ENCODE results near the gene TMEM80. TPM values are rescaled to one million over a fixed set of nuclear protein-coding genes. Genes with fewer than 3 reads are reported as not detected.

TMEM80 gene
- total and polyA plus RNA-seq, 9 of the 15 experiments (the other 6 are each of a cell fraction or from before 2014, with no cell fraction given) = 5.1 to 30.1 (median 12.4) TPM

DNA sequence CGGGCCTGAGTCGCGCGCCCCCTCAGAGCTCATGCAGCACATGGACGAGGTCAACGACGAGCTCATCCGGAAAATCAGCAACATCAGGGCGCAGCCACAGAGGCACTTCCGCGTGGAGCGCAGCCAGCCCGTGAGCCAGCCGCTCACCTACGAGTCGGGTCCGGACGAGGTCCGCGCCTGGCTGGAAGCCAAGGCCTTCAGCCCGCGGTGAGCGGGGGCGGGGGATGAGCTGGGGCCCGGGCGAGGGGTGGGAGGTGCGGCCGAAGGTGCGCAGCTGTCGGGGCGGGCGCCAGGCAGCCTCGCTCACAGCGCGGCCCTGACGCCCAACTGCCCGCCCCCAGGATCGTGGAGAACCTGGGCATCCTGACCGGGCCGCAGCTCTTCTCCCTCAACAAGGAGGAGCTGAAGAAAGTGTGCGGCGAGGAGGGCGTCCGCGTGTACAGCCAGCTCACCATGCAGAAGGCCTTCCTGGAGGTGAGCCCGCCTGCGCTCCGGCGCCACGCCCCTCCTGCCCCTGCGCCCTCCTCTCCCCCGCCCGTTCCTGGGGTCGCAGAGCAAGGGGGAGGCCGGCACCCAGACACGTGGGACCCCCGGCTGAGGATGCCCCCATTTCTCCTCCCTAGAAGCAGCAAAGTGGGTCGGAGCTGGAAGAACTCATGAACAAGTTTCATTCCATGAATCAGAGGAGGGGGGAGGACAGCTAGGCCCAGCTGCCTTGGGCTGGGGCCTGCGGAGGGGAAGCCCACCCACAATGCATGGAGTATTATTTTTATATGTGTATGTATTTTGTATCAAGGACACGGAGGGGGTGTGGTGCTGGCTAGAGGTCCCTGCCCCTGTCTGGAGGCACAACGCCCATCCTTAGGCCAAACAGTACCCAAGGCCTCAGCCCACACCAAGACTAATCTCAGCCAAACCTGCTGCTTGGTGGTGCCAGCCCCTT, 30.9 kb downstream of the TMEM80 start (continued):
- peak; percentile 48 to 69; a peak in 2 of 4 replicates for TF ChIP-seq MNT (conservative IDR thresholded peaks at IDR 0.05)
- TF ChIP-seq ZFP36 (IDR thresholded peaks at IDR 0.05; ENCODE audit: low read depth, low read length, partially characterized antibody) = no peak
- peak; percentile 47; the same call in 1 of the 2 replicates for TF ChIP-seq GABPB1 (CRISPR knock-in tag; IDR thresholded peaks at IDR 0.05)
- peak; percentile 54; the same call in 1 of the 2 replicates for TF ChIP-seq MYC (IDR thresholded peaks at IDR 0.05; ENCODE audit: low read depth, low read length)
- 0 out of 2 replicates have a peak, but pooled peaks have one; percentile 19 for TF ChIP-seq MYC (CRISPR knock-in tag; IDR thresholded peaks at IDR 0.05; ENCODE audit: borderline replicate concordance, low read depth)
- TF ChIP-seq HMGXB4 (CRISPR knock-in tag; IDR thresholded peaks at IDR 0.05) = no peak
- TF ChIP-seq, protein P1, sequence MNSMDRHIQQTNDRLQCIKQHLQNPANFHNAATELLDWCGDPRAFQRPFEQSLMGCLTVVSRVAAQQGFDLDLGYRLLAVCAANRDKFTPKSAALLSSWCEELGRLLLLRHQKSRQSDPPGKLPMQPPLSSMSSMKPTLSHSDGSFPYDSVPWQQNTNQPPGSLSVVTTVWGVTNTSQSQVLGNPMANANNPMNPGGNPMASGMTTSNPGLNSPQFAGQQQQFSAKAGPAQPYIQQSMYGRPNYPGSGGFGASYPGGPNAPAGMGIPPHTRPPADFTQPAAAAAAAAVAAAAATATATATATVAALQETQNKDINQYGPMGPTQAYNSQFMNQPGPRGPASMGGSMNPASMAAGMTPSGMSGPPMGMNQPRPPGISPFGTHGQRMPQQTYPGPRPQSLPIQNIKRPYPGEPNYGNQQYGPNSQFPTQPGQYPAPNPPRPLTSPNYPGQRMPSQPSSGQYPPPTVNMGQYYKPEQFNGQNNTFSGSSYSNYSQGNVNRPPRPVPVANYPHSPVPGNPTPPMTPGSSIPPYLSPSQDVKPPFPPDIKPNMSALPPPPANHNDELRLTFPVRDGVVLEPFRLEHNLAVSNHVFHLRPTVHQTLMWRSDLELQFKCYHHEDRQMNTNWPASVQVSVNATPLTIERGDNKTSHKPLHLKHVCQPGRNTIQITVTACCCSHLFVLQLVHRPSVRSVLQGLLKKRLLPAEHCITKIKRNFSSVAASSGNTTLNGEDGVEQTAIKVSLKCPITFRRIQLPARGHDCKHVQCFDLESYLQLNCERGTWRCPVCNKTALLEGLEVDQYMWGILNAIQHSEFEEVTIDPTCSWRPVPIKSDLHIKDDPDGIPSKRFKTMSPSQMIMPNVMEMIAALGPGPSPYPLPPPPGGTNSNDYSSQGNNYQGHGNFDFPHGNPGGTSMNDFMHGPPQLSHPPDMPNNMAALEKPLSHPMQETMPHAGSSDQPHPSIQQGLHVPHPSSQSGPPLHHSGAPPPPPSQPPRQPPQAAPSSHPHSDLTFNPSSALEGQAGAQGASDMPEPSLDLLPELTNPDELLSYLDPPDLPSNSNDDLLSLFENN (IDR thresholded peaks at IDR 0.05; ENCODE audit: low read depth in 2 of 2, low read length in 2 of 2) = no peak
- peak; percentile 82 for TF ChIP-seq NCOA6 (IDR thresholded peaks at IDR 0.05)
- peak; percentile 65 for TF ChIP-seq PCBP1 (IDR thresholded peaks at IDR 0.05; ENCODE audit: low read depth, low read length, poor library complexity, severe bottlenecking)
- no peak for TF ChIP-seq DIDO1 (tag; IDR thresholded peaks at IDR 0.05; ENCODE audit: low read depth)
- TF ChIP-seq, protein P2, sequence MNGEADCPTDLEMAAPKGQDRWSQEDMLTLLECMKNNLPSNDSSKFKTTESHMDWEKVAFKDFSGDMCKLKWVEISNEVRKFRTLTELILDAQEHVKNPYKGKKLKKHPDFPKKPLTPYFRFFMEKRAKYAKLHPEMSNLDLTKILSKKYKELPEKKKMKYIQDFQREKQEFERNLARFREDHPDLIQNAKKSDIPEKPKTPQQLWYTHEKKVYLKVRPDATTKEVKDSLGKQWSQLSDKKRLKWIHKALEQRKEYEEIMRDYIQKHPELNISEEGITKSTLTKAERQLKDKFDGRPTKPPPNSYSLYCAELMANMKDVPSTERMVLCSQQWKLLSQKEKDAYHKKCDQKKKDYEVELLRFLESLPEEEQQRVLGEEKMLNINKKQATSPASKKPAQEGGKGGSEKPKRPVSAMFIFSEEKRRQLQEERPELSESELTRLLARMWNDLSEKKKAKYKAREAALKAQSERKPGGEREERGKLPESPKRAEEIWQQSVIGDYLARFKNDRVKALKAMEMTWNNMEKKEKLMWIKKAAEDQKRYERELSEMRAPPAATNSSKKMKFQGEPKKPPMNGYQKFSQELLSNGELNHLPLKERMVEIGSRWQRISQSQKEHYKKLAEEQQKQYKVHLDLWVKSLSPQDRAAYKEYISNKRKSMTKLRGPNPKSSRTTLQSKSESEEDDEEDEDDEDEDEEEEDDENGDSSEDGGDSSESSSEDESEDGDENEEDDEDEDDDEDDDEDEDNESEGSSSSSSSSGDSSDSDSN (IDR thresholded peaks at IDR 0.05; ENCODE audit: borderline replicate concordance in 1 of 2, low read depth in 2 of 2, low read length in 2 of 2) = peak in 1 of 2 experiments; percentile 66; a peak in 1 of 4 replicates
- TF ChIP-seq TBP (optimal IDR thresholded peaks at IDR 0.05; ENCODE audit: low read depth, low read length) = peak; percentile 19
- peak; percentile 64; the same call in 1 of the 2 replicates for TF ChIP-seq EP400 (IDR thresholded peaks at IDR 0.05)
- no peak for TF ChIP-seq E2F5 (CRISPR knock-in tag; IDR thresholded peaks at IDR 0.05)
- TF ChIP-seq EGR1 (conservative IDR thresholded peaks at IDR 0.05) = peak; percentile 85
